NK-92 treated with Interleukin-12 subunit alpha and Interleukin-12 subunit beta, amount 100 ng/mL, for 24 hours (cell line): ENCODE results near the gene SLC13A1.

ENCODE experiments used
- DNase-seq: peaks from one replicate; lab custom pipeline; 2025; lab: John Stamatoyannopoulos, UW

Gene SLC13A1

DNA sequence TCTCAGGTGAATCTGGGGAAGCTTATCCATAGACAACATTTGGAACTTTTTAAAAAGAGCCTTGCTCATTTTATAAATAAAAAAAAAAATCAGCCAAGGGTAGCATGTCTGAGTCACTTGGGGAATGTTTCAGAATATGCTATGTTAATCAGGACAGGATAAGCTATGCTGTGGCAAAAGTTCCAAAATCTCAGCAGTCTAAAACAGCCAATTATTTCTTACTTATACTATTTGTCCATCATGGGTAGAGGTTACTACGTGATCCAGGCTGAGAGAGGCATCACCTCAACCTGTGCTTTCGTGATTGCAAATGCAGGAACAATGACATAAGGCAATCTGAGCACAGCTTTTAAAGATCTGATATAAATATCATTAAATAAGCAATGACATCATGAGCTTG lies 6.5 kb downstream of the SLC13A1 start:
- DNase-seq = no peak

DNA sequence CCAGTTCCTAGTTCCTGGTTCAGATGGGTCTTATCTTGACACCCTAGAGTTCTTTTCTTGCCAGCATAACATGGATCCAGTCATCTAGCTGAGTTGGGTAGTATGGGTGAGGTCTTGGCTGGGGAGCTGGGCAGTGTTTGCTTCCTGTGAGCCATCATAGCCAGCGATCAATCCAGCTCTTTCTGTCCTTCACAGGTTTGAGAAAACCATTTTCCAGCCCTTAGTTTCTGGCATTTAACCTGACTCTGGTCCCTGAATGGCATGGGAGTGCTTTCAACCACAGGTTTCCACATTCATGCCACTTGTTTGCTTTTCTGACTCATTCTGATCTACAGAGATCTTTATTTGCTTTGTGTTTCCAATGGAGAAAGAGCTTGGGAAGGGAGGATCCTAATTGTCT lies 8.6 kb downstream of the SLC13A1 start:
- no peak for DNase-seq

DNA sequence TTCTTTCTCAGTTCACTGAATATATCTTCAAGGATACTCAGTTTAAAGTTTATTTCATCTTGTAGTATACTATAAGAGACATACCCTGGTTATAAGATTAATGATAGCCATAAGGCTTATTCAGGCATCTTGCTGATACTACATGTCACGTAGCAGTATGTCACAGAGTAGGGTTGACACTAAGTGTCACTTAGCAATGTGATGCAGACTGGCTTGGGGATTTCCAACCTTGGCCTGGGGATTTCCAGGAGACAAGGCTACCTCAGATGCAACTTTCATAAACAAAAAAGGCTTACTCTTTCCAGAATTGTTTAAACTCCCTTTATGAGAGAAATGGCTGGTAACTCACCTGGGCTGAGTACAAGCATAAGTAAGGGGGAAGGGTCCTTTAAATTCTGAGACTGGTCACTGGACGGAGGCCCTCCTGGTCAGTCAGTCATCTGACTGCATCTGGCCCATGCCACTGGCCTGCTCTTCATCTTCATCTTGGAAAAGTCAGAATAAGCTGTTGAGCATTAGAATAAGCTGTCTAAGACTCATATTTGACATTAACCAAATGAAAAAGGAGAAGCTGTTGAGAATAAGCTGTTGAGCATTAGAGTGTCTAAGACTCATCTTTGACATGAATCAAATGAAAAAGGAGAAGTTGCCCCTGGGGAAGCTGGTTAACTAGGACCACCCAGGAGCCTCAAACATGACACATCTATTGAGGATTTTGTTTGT lies 9.5 kb downstream of the SLC13A1 start:
- no peak for DNase-seq

DNA sequence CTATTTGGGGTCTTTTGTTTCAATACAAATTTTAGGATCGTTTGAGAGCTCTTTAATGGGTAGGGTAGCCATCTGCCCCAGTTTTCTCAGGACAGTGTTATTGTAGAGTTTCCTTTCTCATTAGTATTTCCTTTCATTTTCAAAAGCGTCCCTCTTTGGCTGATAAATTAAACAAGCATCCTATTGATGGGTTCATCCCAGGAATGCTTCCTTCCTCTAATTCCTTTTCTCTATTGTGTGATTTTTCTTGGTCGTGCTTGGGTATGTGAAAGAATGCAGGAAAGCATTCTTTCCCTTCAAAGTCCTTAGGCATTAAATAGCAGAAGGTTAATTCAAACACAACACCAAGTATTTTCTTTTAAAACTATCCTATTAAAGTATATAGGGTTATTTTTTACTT lies 14.0 kb downstream of the SLC13A1 start:
- DNase-seq = no peak

DNA sequence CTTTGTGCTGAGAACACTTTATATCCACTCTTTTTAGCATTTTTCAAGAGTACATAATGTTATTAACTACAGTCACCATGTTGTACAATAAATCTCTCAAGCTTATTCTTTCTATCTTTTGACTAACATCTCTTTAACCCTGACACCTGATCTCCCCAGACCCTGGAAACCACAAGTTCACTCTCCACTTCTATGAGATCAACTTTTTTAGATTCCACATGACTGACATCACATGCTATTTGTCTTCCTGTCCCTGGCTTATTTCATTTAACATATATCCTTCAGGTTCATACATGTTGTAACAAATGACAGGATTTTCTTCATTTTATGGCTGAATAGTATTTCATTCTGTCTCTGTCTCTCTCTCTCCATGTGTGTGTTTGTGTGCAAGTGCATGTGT lies 15.5 kb downstream of the SLC13A1 start:
- no peak for DNase-seq

DNA sequence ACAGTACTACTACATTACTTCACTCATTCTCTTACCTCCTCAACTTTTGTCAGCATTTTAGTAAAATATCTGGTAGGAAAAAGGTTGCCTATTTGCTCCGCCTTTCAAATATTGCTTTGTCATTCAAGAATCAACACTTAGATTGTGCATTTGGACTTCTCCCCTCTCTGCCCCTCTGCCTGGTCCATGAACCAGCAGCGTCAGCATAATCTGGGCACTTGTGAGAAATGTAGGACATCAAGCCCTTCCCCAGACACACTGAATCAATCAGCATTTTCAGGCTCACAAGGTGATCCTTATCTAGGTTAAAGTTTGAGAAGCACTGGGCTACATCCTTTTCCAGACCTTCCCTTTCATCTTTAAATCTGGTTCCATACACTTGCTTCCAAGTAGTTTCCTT lies 16.3 kb downstream of the SLC13A1 start:
- no peak for DNase-seq

DNA sequence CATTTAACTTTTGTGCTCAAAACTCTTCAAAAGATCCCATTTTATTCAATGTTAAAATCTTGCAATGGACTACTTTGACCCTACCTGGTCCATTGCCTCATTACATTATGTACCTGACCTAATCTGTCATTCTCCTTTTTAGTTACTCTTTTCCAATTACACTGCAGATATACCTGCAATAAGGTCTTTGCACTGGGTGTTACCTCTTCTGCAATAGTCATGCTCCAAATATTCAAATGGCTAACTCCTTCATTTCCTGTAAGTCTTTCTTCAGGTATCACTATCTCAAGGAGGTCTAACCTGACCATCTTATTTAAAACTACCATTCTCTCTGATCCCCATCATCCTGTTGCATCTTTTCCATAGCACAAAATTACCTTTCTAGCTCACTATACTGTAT lies 22.3 kb downstream of the SLC13A1 start:
- no peak for DNase-seq

DNA sequence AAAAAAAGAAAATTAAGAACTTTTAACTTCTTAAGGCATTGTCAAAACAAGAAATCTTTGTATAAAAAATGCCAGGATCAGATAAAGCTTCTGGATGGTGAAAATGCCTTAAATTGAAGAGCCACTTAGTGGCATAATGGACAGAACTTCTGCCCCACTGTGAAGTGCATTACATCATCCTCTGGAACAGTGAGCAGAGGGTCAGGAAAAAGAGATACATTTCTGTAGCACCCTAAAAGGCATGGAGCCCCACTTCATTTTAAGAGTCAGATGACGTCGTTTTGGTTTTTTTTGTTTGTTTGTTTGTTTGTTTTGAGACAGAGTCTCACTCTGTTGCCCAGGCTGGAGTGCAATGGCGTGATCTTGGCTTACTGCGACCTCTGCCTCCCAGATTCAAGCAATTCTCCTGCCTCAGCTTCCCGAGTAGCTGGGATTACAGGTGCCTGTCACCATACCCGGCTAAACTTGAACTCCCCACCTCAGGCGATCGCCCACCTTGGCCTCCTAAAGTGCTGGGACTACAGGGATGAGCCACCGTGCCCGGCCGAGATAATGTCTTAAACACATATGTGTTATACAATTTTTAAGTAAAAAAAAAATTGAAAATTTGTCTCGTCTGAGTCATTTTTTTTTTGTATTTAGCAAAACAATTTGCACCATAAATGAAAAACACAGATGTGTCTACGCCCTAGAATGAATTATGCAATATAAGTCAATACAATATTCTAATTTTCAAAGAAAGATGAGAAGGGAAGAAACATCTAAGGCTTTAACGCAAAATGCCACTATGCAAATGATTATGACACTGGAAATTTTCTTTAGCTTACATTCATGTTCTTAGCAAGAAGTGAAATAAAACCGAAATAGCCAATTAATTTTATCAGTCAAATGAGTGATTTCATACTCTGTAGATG lies 29.2 kb downstream of the SLC13A1 start:
- DNase-seq = no peak

DNA sequence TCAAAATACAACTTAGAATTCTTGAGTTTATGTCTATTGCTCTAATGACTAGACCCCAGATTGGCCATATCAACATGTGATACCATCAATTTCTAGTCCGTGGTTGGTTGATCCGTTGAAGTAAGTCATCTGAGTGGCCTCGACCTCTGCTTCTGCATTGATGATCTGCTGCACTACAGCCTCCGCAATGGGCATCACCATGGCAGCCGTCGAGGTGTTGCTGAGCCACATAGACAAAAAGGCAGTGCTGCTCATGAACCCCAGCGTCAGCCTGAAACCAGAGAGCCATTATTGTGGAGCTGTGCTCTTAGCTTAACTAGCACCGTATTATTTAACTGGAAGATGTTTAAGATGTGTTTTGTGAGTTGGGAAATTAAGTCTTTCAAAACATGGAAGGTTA lies 30.7 kb downstream of the SLC13A1 start:
- DNase-seq = no peak

DNA sequence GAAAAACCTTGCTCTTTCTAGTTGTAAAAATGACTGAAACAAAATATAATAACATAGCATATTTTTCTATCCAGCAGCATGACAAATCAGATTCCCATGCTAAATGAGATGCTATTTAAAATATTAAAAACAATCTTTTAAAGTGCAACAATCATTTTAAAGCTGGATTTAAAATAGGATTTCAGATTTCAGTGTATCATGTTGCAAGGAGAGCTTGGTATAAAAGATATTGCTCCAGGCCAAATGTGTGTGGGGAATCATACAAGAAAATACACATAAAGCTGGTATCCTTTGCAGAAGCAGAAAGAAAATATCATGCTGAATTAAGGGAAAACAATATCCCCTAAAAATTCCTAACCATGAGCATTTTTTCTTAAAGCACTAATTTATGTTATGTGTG lies 42.2 kb downstream of the SLC13A1 start:
- DNase-seq = no peak

DNA sequence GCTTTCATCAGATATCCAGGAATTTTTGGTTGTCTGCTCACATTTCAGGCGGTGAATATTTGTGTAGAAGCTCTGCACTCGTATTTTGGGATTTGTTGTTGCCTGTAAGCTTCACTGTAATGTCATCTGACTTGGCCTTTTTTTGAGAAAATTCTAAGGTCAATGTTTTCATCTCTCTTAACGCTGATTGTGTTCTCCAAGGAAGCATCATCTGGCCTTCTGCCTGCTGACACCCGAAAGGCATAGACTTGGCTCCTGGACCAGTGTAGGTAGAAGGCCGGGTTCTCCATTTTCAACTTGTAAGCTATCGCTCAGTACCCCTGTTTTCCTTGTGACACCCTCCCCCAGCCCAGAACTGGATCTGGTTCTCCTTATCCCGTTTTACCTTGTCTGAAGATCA lies 44.2 kb downstream of the SLC13A1 start:
- DNase-seq = no peak

DNA sequence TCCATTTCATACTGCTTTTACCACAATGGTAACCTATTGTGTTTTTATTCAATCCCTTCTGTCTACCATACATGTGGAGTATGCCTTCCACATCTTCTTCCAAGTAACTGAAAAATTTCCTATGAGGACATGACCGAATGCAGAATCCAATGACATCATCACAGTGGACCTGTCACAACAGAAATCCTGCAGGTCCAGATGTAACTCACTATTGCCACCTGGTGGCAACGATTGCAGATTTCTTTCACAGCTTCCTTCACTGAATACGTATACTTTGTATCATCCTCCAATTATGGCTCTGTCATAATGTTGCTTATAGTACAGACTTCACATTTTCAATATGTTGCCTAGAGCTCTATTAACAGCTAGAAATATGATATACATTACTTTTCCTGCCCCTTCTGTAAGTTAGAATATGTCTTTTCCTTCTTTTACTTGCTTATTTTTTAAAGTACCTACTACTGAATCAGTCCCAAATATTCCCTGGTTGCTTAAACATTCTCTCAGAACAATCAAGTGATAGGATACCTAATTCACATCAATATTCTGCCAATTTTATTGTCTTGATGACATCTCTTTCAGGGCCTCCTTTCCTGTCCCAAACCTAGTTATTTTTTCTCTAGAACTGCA lies 45.4 kb downstream of the SLC13A1 start:
- DNase-seq = peak; percentile 30

DNA sequence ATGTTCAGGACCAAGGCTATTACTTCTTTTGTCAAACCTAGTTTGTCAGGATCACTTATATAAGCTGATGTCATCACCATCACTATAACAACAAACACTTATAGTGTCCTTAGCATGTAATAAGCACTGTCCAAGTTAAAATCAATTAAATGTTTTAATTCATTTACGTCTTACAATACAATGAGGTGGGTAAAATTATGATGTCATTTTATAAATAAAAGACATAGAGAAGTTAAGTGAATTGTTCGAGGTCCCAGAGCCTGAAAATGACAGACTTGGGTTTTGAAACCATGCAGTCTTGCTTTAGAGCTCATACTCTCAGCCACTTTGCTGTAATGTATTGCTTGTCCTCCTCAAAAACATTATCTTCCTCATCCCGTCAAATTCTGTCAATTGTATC lies 48.3 kb downstream of the SLC13A1 start:
- no peak for DNase-seq

DNA sequence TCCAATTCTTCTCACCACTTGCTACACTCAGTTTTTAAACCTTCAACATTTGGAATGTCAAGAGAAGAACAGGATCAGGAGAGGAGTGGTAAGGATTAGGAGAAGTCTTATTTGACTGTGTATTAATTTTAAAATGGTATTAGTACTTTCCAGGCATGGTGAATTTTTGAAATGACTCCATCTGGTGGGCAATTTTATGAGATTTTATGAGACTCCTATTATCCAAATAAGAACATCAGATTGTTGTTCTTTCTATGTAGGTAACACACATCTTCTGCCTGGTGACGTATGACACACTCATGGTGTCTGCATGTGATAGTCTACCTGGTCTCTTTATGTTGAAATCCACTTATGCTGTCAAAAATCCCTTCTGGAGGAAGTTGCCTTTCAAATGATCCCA lies 51.0 kb downstream of the SLC13A1 start:
- DNase-seq = no peak

DNA sequence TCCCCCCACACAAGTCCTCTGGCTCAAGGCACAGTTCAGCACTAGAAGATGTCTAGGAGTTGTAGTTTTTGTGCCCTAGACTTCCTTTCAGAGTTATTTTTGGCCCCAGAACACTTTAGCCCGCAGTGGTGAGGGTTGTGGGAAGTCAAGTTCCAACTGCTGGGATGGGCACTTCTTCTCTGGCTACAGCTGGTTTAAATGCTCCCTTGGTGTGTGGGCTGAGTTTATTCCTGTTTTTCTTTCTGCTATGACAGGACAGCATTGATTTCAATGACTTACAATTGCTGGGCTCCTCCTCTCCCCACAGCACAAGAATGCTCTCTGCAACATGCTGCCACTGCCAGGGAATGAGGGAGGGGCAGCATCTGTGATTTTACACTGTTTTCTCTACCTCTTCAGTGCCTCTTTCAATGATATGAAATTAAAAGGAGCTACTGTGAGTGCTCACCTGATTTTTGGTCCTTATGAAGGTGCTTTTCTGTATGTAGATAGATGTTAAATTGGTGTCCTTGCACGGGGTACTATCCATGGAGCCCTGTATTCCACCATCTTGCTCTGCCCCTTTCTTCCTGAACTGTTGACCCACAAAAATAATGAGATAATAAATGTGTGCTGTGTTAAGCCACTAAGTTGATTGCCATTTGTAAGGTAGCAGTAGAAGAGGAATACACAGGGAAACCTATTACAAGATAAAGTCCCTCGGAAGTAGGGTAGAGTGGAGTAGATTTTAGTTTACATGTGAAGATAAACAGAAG lies 56.3 kb downstream of the SLC13A1 start:
- DNase-seq = no peak

DNA sequence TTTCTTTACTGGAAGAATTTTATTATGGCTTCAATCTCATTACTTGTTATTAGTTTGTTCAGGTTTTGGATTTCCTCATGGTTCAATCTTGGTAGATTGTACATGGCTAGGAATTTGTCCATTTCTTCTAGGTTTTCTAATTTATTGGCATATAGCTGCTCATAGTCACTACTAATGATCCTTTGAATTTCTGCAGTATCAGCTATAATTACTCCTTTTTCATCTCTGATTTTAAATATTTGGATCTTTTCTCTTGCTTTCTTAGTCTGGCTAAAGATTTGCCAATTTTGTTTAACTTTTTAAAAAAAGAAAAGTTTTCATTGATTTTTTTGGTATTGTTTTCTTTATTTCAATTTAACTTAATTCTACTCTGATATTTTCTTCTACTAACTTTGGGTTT lies 59.2 kb downstream of the SLC13A1 start:
- DNase-seq = no peak

DNA sequence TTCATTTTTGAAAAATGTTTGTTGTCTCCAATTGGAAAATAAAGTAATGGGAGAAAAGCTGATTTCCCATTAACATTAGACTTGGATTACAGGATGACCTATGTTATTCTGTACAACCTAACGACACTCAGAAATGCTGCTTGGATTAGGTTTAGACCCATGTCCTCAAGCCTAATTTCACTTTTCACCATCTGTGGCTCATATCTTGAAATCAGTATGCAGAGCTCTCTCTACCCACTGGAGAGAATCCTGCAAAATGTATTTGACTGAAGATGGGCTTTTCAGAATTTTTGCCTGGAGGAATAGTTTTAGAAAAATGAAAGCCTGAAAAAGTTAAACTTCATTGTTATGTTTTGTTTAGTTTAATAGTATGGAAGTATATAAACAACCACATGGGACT lies 63.8 kb downstream of the SLC13A1 start:
- DNase-seq = no peak

DNA sequence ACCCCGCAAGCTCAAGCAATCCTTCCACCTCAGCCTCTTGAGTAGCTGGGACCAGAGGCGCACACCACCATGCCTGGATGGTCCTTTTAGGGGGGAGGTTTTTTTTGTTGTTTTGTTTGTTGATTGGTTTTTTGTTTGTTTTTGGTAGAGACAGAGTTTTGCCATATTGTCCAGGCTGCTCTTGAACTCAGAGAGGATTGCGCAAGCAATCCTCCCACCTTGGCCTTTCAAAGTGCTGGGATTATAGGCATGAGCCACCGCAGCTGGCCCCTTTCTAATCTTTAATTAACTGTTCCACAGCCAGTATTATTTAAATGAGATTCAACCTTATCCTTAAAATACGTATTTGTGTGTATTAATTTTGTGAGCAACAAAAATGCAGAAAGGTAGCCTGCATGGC lies 65.8 kb downstream of the SLC13A1 start:
- DNase-seq = no peak

DNA sequence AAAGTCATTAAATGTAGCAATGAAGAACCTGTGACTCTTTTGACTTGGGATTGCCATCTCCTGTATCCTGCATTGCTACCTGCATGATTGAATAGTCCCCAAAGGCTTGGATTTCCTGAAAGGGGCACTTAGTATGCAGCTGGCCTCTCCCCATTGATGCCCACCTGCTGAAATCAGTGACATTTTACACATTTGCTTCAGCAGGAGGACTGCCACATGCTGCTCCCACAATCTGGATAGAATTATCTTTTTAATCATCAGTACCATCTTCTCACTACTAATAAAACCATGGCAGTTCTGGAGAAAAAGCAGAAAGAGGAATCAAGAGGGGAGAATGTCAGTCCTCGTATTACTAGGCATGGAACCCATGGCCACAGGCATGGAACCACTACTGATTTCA lies 67.8 kb downstream of the SLC13A1 start:
- DNase-seq = no peak

DNA sequence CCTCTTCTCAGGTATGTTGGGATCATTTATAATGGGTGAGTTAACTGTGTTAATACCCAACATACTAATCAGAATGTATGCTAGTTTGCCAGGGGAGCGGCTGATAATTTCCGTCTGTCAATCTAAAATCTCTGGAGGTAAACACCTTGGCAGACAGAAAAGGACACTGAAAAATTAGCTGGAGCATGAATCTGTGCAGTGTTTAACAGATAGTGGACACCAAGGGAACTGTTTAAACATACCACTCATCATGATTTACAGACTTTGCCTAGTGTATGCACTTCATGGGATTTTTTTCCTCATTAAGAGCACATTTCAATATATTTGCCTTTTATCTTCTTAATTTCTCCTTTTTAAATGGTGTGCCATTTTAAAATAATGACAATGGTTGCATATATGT lies 68.2 kb downstream of the SLC13A1 start:
- DNase-seq = no peak

DNA sequence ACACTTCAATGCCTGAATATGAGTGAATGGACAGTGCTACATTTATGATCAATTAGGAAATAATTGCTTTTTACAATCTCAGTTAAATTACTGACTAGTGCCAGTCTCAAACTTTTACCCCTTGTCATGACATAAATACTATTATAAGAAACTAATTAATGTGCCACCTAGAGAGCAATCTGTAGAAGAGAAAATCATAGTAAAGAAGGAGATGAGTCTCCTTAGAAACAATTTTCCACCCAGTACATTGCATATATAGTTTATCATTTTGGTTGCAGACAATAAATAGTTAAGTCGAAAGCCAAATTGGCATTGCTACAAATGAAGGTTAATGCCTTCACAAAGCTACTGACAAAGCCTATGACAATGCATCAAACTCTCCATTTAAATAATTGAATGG lies 68.6 kb downstream of the SLC13A1 start:
- no peak for DNase-seq

DNA sequence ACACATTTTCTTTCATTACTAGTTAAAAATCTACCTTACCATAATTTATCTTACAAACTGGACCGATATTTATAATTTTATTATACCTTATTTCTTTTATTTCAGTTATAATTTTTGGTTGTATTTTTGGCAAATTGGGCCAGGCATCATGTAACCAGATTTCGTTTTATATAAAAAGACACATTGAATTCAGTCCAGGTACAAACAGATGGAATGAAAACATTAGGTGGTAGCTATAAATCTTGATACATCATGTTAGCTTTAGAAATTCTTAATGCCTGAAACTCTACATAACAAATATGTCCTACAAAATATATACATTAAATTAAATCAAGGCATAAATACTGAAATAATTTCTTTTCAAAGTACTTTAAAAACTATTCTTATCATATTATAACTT lies 73.1 kb downstream of the SLC13A1 start:
- DNase-seq = no peak
